HG02623 (cell line): ENCODE results near the gene EFNA2.
"Not testable (repeated sequence)": the region's sequence is repeated elsewhere in the genome, so short reads cannot be mapped to it uniquely, and the experiment has no call there.

Experiments
- ATAC-seq: cut with Tn5 transposase; IDR thresholded peaks from one replicate; pipeline ENCODE4 v1.9.1; 2021; ENCODE audit warnings: moderate library complexity; ENCODE audit not compliant: unreplicated experiment

The EFNA2 gene

GRCh38 chr19:1295169-1296012 lies 9.7 kb downstream of the EFNA2 start:
- ATAC-seq: no peak

GRCh38 chr19:1296078-1296477 lies 10.4 kb downstream of the EFNA2 start:
- ATAC-seq: no peak

- no peak for ATAC-seq
These were observed 11.1 kb downstream of the EFNA2 start for GRCh38 chr19:1296575-1297271.

- no peak for ATAC-seq
These were observed 12.6 kb downstream of the EFNA2 start for GRCh38 chr19:1298235-1298634.

GRCh38 chr19:1299801-1300200 lies 14.1 kb downstream of the EFNA2 start:
- no peak for ATAC-seq

GRCh38 chr19:1300744-1301490 lies 15.2 kb downstream of the EFNA2 start:
- ATAC-seq: no peak

- ATAC-seq: no peak
These were observed 17.0 kb downstream of the EFNA2 start for GRCh38 chr19:1302533-1303239.

GRCh38 chr19:1304197-1304924 lies 18.7 kb downstream of the EFNA2 start:
- ATAC-seq: no peak

GRCh38 chr19:1305354-1305753 lies 19.7 kb downstream of the EFNA2 start:
- not testable (repeated sequence) for ATAC-seq

- ATAC-seq: no peak
These were observed 21.6 kb downstream of the EFNA2 start for GRCh38 chr19:1307320-1307719.

- ATAC-seq: no peak
These were observed 22.2 kb downstream of the EFNA2 start for GRCh38 chr19:1307755-1308303.

GRCh38 chr19:1308718-1309117 lies 23.0 kb downstream of the EFNA2 start:
- no peak for ATAC-seq

- ATAC-seq: no peak
These were observed 24.5 kb downstream of the EFNA2 start for GRCh38 chr19:1309977-1310852.

GRCh38 chr19:1310853-1311180 lies 25.1 kb downstream of the EFNA2 start:
- ATAC-seq: no peak

- no peak for ATAC-seq
These were observed 25.9 kb downstream of the EFNA2 start for GRCh38 chr19:1311543-1312091.

- no peak for ATAC-seq
These were observed 27.4 kb downstream of the EFNA2 start for GRCh38 chr19:1312767-1313694.

- ATAC-seq: no peak
These were observed 28.3 kb downstream of the EFNA2 start for GRCh38 chr19:1313695-1314613.
